NCI-H1092 (cell line): ENCODE results near the gene FAM118A.

Experiments
- DNase-seq: peaks from one replicate; lab custom pipeline; 2025; lab: John Stamatoyannopoulos, UW

FAM118A gene

DNA sequence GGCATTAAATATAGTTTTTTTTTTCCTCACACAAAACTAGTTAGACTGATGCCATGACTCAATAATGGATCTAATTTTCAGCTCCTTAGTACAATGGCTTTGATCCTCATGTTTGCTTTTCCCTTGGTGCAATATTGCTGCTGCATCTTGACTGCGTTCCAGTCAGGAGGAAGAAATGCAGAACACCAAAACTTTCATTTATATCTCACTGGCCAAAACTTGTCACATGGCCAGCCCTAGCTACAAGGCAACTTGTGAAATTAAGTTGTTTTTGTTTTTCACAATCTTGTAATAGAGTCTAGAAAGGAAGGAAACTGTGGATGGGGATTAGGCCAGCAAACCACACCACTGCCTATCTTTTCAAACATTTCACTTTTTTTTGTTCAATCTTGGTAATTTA lies 67.0 kb downstream of the FAM118A start:
- no peak for DNase-seq

DNA sequence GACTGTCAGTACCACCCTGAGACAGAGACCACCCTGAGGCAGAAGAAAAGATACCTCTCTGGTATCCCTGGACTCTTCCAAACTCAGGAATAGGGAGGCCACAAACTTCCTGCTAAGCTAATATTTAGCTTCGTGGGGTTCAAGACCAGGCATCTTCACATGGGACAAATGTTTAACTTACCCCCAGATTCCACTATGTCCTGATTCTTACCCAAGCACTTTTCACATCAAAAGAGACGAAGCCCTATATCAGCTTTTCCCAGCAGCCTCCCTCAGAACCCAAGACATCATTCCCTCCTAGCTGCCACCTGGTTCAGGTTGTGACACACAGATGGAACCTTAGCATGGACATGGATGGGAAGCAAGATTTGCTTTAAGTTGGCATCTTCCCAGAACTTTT lies 71.6 kb downstream of the FAM118A start:
- DNase-seq = no peak

DNA sequence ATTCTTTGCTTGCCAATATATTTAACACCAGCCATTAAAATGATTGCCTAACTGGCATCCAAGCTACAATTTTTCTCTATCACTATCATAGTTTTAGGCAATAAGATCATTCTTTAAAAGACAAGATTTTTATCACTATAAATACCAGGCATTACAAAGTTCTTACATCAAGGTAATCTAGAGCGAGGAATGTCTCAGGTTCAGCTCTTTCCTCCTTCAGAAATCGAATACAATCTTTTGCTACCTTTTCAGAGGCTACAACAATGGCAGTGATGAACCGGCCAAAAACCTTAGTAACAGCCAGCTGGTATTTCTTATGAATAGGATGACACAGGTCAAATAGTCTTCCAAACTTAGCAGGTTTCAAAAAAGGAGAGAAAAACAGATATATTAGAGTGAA lies 79.8 kb downstream of the FAM118A start:
- no peak for DNase-seq
